ENCODE results near the gene SLC9A5.

- no peak for TF ChIP-seq ZBTB21 (CRISPR knock-in tag; IDR thresholded peaks at IDR 0.05; ENCODE audit: borderline replicate concordance)
- TF ChIP-seq MYBL2 (CRISPR knock-in tag; IDR thresholded peaks at IDR 0.05) = no peak
- no peak for TF ChIP-seq CTCF (IDR thresholded peaks at IDR 0.05)
- no peak for TF ChIP-seq AR (CRISPR knock-in tag; IDR thresholded peaks at IDR 0.05)
- TF ChIP-seq NFYB (CRISPR knock-in tag; conservative IDR thresholded peaks at IDR 0.05; ENCODE audit: low read depth) = no peak
- no peak for TF ChIP-seq MAX (CRISPR knock-in tag; IDR thresholded peaks at IDR 0.05)
- TF ChIP-seq ATF2 (CRISPR knock-in tag; IDR thresholded peaks at IDR 0.05; ENCODE audit: borderline replicate concordance, low read depth) = no peak
Measured at GRCh38 chr16:67265834-67266233, 17.1 kb downstream of the SLC9A5 start.

Measured in WTC11 (cell line).